Fibroblast of lung (primary cell): Measurements from ENCODE around the gene HRC.

Experiments used
- EZH2 ChIP-seq: IDR thresholded peaks from 2 replicates; pipeline ENCODE4 v1.5.1; 2012; ENCODE audit warnings: low read length, control low read depth, mild to moderate bottlenecking; ENCODE audit errors: missing control alignments
- TF ChIP-seq, protein P1 (sequence below), 2 donors: IDR thresholded peaks in 1 of 2; conservative IDR thresholded peaks in 1 of 2; 1 replicate in 1 of 2; 2 replicates in 1 of 2; pipeline ENCODE4 v1.5.1; 2011 to 2012; ENCODE audit warnings: low read length in 2 of 2, control low read depth in 1 of 2, inconsistent platforms in 1 of 2, low read depth in 1 of 2, mild to moderate bottlenecking in 1 of 2

DNA sequence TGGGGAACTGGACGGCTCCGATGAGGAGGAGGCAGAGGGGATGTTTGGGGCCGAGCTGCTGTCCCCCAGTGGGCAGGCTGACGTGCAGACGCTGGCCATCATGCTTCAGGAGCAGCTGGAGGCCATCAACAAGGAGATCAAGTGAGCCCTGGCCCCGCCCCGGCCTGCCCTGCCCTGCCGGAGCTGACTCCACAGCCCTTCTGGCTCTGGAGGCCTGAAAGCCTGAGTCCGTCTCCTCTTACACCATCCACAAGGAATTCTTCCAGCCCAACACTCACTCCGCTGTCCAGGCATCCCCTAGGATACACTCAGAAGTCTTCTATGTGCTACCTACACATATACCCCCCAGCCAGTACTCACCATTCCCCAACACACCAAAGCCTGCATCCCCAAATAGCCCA is 18.4 kb downstream of the HRC start:
- TF ChIP-seq, protein P1, sequence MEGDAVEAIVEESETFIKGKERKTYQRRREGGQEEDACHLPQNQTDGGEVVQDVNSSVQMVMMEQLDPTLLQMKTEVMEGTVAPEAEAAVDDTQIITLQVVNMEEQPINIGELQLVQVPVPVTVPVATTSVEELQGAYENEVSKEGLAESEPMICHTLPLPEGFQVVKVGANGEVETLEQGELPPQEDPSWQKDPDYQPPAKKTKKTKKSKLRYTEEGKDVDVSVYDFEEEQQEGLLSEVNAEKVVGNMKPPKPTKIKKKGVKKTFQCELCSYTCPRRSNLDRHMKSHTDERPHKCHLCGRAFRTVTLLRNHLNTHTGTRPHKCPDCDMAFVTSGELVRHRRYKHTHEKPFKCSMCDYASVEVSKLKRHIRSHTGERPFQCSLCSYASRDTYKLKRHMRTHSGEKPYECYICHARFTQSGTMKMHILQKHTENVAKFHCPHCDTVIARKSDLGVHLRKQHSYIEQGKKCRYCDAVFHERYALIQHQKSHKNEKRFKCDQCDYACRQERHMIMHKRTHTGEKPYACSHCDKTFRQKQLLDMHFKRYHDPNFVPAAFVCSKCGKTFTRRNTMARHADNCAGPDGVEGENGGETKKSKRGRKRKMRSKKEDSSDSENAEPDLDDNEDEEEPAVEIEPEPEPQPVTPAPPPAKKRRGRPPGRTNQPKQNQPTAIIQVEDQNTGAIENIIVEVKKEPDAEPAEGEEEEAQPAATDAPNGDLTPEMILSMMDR (conservative IDR thresholded peaks at IDR 0.05 in 1 of 2, IDR thresholded peaks at IDR 0.05 in 1 of 2; ENCODE audit: low read depth in 1 of 2, low read length in 2 of 2): no peak
- no peak for TF ChIP-seq EZH2
